ENCODE measurements around the gene FUT6. TPM values are rescaled to one million over a fixed set of nuclear protein-coding genes. Genes with fewer than 3 reads are reported as not detected.
A peak's percentile ranks its signal among the peaks of the same experiment; 100 is the strongest.

The FUT6 gene
- polyA plus RNA-seq, 12 donors: 0.15 to 0.40 (median 0.16) TPM; not detected in 9

DNA sequence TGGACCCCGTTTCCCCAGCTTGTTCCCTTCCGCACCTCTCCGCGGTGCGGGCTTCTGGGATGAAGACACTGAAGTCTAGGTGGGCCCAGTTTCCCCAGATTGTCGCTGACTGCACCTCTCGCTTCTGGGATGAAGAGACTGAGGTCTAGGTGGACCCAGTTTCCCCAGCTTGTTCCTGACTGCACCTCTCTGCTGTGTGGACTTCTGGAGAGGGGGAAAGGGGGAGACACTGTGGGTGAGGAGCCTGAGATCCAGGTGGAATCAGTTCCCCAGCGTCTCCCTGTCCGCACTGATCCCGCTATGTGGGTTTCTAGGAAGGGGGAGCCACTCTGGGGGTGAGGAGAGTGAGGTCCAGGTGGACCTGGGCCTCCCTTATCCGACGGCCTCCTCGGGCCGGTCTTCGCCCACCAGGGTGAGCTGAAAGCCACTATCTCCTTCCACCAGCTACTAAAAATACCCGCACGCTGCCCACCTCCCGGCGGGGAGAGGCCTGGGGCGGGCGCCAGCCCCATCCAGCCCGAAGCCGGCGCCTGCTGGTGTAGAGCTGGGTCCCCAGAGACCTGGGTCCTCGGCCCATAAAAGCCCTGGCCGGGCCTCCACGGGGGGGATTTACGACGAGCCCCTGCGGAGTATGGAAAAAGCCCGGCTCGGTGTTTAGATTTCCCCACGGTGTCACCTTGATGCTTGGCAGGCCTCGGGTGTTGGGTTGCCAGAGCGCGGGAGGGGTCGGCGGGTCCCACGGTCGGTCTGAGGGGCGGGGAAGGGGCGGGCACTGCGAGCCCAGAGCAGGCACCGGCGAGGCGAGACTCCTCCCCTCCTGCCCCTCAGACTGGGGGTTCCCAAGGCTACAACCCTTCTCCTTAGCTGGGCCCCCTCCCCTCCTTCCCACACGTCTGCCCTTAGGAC, 10.6 kb downstream of the FUT6 start:
- DNase-seq: peak; percentile 21

DNA sequence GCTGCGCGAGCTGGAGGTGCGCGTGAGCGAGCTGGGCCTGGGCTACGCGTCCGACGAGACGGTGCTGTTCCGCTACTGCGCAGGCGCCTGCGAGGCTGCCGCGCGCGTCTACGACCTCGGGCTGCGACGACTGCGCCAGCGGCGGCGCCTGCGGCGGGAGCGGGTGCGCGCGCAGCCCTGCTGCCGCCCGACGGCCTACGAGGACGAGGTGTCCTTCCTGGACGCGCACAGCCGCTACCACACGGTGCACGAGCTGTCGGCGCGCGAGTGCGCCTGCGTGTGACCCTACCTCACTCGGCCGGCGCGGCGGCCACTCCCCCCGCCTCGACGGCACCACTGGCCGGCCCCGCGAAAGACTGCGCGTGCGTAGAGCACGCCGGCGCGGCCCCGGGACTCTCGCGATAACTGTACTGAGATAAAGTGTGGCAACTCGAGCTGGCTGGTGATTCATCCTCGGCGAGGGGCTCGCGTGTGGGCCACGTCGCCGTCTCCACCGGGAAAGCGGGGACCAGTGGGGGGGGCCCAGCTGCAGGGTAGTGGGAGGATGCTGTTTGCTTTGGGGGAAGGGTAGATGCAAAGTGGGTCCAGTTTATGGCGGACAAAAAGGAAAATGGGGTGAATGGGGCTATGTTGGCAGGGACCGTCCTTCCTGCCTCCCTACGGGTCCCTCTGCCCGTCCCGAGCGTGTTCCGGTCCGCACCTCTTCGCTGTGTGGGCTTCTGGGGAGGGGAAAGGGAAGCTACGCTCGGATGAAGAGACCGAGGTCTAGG, 11.4 kb downstream of the FUT6 start:
- peak; percentile 96 for DNase-seq

DNA sequence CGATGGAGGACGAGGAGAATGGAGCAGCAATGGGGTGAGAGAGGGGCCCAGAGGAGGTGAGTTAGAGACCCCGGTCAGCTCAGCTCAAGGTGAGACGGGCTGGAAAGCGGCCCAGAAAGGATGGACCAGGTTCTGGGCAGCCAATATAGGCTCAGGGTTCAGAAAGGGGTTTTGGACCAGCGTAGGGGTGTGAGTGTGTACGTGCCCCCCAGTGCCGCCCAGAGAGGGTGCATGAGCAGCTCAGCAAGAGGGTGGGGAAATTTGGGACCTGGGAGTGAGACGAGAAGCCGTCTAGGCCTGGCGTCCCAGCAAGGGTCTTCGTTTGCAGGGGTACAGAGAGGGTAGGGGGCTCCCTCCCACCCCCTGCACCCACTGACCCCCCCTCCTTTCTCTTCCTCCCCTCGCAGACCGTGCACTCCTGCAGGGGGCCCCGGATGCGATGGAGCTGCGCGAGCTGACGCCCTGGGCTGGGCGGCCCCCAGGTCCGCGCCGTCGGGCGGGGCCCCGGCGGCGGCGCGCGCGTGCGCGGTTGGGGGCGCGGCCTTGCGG, 12.1 kb downstream of the FUT6 start:
- no peak for DNase-seq

DNA sequence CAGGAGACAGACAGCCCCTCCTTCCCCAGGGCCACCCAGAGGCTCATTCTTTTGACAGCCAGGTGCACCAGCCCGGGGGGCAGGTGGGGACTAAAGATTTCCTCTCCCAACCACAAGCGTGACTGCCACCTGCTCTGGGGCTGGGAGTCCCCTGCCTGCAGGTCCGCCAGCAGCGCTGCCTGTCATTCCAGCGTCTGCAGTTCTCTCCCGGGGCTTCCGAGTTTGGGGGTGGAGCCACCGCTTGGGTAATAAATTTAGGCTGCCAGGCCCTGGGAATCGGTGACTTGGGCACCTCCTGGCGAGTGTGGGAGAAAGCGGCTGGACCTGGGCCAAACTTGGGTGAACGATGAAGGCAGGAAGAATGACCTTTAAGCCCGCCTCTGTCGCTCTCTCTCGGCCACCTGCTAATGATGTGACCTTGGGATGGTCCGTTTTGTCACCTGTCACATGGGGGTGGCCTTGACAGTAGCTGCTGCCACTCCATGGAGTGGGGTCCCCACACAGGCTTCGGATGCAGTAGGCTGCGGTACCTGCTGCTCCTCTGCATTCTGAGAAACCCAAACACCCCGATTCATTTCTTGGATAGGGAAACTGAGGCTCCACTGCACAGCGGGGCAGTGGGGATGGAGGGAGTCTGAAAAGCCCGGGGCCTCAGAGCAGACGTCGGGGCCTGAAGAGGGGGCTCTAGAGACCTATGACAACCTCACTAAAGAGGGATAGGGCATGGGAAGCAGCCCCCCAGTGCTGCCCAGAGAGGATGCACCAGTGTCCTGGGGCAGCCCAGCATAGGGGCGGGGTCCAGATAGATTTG, 12.8 kb downstream of the FUT6 start:
- no peak for DNase-seq

DNA sequence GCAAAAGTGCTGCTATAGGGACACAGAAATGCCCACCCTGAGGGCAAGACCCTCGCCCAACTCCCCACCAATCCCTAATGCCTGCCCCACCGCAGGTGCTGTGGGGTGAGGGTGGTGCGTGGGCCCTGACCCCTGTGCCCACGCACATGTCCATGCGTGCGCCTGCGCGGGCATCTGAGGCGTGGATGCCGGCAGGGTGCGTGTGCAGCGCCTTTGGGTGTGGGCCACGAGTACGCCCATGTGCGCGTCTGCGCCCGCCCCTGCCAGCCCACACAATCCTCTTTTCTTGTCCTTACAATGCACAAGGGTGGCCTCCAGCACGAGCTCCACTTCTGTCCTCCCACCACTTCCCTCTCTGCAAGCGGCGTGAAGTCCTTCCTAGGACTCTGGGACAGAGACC, 14.3 kb downstream of the FUT6 start:
- no peak for DNase-seq

DNA sequence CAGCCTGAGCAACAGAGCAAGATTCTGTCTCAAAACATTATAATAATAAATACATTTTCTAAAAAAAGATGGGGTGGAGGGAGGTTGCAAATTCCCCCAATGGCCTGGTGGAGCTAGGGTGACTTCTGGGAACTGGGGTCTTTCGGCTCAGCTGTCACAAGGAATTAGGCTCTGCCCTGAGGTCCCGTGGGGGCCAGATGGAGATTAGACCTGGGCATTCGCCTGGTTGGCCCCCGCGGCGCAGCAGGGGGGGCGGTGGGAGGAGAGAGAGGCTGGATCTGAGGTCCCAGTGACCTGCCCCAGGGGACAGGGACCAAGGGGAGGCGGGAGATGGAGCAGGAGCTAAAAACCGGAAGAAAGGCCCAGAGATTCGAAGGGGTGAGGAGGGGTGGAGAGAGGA, 14.8 kb downstream of the FUT6 start:
- no peak for DNase-seq

DNA sequence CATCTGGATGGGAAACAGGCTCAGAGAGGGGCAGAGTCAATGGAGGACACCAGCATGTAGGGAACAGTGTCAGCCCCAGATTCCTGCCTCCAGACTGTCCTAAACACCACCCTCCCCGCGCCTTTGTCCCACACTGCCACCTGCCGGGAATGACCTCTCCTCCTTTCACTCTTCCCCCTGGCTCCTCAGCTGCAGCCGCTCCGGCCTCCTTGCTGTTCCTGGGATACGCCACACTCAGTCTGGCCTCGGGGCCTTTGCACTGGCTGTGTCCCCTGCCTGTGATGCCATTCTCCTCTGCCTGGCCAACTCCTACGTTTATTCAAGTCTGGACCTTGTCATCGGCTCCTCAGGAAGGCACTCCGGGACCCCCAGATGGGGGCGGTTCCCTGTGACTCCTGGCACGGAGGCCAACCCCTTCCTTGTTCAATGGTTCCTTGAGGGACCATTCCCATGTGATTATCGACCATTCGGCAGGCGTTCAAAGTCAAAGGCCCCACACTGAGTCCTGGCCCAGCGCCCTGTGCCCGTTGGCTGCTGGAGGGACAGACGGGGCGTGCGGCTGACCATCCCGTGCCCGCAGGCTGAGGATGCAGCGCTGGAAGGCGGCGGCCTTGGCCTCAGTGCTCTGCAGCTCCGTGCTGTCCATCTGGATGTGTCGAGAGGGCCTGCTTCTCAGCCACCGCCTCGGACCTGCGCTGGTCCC, 15.8 kb downstream of the FUT6 start:
- no peak for DNase-seq

DNA sequence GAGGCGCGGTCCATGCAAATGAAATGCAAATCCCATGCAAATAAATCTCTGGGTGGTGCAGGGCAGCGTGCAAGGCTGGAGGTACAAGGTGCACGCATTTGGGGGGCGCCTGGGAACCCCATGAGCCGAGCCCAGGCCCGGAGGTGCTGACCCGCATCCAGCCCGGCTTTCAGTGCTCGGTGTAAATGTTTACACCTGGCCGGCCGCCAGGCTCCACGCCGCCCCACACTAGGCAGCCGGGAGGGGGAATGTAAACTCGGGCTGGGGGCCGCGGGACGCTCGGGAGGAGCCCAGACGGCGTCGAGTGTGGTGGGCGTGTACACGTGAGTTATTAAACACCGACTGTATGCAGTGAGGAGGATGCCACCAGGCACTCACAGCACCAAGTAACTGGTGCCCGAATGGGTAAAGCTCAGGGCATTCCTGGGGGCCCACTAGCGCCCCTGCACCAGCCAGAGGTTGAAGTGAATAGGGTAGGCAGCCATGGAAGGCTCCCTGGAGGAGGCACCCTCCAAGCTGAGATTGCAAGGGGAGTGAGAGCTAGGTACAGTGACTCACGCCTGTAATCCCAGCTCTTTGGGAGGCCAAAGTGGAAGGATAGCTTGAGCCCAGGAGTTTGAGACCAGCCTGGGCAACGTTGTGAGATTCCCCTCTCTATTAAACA, 17.2 kb downstream of the FUT6 start:
- DNase-seq: no peak

DNA sequence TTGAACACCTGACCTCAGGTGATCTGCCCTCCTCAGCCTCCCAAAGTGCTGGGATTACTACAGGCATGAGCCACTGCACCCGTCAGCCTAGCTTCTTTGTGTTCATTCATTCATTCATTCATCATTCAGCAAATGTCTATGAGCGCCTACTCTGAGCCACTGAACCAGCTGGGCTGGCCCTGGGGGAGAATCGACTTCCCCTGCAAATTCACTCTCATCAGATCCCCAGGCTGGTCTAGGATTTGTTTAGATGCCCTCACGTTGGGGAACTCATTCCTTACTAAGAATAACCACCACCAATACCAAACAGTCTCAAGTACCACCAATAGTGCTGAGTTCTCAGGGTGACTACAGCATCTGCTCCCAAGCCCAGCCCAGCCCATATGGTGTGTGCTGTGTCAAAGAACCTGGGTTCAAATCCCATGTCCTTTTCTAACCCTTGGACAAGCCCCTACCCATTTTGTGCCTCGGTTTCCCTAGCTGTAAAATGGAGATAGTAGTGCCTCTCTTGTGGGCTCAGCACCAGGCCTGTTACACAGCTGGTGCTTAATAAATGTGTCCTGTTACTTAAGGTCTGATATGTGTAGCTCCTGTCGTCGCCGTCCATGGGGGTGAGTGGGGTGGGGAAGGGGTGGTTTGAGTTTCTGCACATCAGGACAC, 17.9 kb downstream of the FUT6 start:
- no peak for DNase-seq

DNA sequence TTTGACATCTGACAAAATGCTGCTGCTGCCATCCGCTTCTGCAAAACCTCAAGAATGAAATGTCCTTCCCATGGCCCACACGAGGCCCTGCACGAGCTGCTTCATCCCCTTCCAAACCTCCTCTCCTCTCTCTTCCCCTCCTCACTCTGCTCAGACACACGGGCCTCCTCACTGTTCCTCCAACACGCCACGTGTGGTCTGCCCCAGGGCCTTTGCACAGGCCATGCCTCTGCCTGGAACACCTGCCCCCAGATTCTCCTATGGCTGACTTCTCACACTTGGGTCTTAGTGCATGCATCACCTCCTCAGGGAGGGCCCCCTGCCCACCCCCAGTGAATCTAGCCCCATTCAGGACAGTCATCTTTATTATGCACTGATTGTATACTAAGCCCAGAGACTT, 18.7 kb downstream of the FUT6 start:
- DNase-seq: no peak

DNA sequence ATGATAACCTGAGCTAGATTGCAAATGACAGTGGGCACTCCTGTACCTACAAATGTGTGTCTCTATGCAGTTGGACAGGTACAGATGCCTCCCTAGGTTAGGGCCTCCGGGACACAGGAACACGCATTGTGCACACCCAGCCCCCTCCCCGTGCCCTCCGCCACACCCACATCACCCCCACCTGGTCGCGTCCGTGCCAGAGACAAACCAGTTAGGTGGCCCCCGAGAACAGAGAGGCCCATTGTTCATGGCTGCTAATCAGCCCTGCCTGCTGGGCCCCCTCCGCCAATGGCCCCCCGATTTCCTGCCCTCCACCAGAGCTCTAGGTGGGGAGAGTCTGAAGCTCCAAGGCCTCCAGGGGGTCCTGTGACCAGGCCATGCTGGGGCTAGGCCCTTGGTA, 20.9 kb downstream of the FUT6 start:
- no peak for DNase-seq

DNA sequence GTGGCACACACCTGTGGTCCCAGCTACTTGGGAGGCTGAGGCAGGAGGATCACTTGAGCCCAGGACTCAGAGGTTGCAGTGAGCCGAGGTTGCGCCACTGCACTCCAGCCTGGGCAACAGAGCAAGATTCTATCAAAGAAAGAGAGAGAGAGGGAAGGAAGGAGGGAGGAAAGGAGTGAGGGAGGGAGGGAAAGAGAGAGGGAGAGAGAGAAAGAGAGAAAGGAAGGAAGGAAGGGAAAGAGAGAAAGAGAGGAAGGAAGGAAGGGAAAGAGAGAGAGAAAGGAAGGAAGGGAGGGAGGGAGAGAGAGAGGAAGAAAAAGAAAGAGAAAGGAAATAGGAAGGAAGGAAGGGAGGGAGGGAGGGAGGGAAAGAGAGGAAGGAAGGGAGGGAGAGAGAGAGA, 22.3 kb downstream of the FUT6 start:
- no peak for DNase-seq

DNA sequence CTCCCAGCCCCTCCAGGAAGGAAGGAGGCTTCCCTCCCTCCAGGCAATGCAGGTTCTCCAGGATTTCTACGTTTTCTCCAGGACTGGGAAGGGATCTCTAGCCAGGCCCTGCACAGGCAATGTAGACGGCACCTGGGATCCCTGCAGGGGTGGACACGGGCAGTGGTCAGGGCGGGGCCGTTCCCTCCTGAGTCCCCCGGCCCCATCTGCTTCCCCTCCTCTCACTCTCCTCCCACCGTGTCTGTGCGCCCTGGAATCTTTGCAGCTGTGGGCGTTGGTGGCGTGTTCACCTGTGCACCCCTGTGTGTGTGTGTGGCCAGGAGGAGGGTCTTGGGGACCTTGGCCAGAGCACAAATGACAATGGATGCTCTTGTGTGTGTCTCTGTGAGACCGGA, 24.7 kb downstream of the FUT6 start:
- no peak for DNase-seq

DNA sequence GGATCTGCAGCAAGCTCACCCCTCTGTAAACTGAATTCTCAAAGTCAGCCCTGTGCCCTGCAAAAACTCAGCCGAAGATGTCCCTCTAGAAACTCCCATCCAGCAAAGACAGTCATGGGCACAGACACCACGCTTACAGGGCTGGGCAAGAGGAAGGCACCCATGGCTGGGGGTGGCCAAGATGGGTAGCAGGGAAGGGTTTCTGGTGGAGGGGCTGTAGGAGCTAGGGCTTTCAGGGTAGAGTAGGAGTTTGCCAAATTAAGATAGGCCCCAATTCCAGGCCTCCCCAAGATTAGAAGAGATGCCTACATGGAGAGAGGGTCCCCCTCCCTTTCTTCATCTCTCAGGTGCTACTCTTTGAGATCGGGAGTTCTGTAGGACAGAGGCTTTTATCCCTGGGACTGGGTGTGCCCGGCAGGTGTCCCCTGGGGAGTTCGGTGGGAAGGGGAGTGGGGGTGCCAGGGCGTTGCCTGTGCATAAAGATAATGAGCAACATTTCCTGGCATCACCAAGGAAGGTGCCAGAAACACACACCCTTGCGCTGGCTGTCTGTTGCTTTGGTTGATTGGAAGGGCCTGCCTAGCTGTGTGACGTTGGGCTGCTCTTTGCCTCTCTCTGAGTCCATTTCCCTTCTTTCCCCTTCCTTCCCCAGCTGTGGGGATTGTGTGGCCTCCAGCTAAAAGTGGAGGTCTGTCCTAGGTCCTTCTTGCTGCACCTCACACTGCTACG, 25.2 kb downstream of the FUT6 start:
- DNase-seq: no peak

DNA sequence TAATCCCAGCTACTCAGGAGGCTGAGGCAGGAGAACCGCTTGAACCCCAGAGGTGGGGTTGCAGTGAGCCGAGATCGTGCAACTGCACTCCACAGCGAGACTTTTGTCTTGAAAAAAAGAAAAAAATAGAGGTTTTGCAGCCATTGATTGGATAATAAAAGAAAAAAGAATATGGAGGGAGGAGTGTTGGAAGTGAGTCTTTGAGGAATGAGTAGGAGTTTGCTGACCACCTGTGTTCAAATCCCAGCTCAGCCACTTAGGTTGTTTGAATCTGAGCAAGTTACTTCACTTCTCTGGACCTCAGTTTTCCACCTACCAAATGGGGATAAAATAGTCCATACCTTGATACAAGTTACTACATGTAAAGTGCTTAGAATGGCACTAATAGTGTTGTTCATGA, 28.4 kb downstream of the FUT6 start:
- no peak for DNase-seq

DNA sequence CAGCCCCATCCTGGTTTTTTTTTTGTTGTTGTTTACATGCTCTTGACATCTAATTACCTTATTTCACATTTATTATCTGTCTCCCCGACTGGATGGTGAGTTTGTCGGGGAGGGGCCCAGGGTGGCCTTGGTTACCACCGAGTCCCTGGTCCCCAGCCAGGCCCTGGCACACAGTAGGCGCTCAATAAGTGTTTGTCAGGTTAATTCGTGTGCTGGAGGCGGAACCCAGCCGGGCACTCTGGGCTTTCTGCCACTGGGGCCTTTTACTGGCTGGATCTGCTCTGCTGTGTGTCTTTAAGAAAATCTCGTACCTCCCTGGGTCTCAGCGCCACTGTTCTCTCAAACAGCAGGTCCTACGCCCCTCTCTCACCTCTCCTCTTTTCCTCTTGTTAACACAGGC, 30.0 kb downstream of the FUT6 start:
- no peak for DNase-seq

DNA sequence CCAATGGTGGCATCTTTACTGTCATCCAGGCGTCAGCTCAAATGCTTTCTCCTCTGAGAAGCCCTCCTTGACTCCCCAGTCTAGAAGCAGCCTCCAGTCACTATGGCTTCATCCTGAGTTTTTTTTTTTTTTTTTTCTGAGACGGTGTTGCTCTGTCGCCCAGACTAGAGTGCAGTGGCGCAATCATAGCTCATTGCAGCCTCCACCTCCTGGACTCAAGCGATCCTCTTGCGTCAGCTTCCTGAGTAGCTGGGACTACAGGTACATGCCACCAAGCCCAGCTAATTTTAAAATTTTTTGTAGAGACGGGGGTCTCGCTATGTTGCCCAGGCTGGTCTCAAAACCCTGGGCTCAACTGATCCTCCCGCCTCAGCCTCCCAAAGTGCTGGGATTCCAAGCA, 30.4 kb downstream of the FUT6 start:
- no peak for DNase-seq

DNA sequence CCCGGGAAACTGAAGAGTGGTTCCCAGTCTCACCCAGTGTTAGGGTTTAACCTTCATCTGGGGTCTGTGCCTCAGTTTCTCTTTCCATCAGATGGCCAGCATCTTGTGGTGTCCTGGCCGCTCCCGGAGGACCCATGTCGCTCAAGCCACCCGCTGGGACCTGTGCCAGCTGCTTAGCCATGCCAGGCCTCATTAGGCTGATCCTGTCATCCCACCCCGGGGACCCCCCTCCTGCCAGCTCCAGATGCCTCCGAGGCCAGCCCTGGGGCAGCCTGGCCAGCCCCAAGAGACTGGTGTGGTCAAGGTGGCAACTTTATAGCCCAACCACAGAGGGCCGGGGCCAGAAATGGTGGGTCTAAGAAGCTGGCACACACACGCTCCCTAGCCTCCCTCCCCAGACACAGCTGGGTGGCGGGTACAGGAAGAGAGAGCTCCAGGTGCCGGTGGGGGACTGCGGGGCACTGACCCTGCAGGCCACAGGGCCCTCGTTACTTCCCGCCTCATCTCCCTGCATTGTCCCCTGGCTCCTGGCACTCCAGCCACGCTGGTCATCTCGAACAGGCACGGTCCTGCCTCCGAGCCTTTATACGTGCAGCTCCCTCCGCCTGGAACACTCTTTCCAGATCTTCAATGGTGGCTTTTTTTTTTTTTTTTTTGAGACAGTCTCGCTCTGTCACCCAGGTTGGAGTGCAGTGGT, 31.2 kb downstream of the FUT6 start:
- DNase-seq: no peak

DNA sequence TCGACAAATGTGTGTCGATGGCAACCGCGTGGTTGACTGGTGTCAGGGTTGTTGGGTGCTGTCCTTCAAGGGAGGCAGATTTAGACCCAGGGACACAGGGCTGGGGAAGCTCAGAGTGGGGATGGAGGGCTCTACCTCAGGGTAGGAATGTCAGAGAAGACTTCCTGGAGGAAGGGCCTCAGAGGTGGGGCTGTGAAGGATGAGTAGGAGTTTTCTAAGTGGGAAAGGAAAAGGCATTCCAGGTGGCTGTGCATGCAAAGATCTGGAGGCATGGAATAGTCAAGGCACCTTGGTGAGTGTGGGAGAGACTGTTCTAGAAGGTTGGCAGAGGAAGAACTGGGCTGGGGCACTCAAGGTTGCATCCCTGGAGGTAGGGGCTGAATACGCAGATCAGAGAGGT, 32.6 kb downstream of the FUT6 start:
- DNase-seq: no peak
